Glomerular endothelial cell (primary cell): ENCODE measurements around the gene HNRNPL. TPM values are rescaled to one million over a fixed set of nuclear protein-coding genes. Genes with fewer than 3 reads are reported as not detected.

ENCODE experiments used
- total RNA-seq: library from RNA; depleted of rRNA; stranded (reverse); fragments of >200 nt; gene quantifications from 2 replicates; pipeline ENCODE4 v1.2.3, GENCODE V29; 2015

Gene HNRNPL
- total RNA-seq, 1 donor from 2014 or later: 237 TPM

Other genes starting within 250 kb of the HNRNPL start
- gene MAP4K1, start 232.0 kb downstream of the HNRNPL start, total RNA-seq: 0.39 TPM in 1 of 2 replicates, not detected in the other
- gene EIF3K, start 230.8 kb downstream of the HNRNPL start, total RNA-seq: 392 and 501 TPM in 2 replicates
- 697 and 882 TPM in 2 replicates for gene ACTN4, start 202.3 kb downstream of the HNRNPL start, total RNA-seq
- gene CAPN12, start 105.5 kb downstream of the HNRNPL start, total RNA-seq: 0.34 and 0.93 TPM in 2 replicates
- not detected in 2 replicates for gene LGALS7, start 76.5 kb downstream of the HNRNPL start, total RNA-seq
- not detected in 2 replicates for gene LGALS7B, start 60.8 kb downstream of the HNRNPL start, total RNA-seq
- 0.47 TPM in 1 of 2 replicates, not detected in the other for gene LGALS4, start 37.0 kb downstream of the HNRNPL start, total RNA-seq
- gene ECH1, start 18.2 kb downstream of the HNRNPL start, total RNA-seq: 48.6 and 52.1 TPM in 2 replicates
- 3.3 and 5.8 TPM in 2 replicates for gene RINL, start 28.3 kb upstream of the HNRNPL start, total RNA-seq
- 96.2 and 101 TPM in 2 replicates for gene SIRT2, start 49.6 kb upstream of the HNRNPL start, total RNA-seq
- gene NFKBIB, start 50.0 kb upstream of the HNRNPL start, total RNA-seq: 19.5 and 36.9 TPM in 2 replicates
- gene CCER2, start 62.2 kb upstream of the HNRNPL start, total RNA-seq: not detected in 2 replicates
- gene SARS2, start 80.8 kb upstream of the HNRNPL start, total RNA-seq: 21.8 and 26.6 TPM in 2 replicates
- 36.3 and 43.4 TPM in 2 replicates for gene MRPS12, start 81.0 kb upstream of the HNRNPL start, total RNA-seq
- 12.2 and 23.1 TPM in 2 replicates for gene FBXO17, start 125.8 kb upstream of the HNRNPL start, total RNA-seq
- 6.0 and 15.0 TPM in 2 replicates for gene FBXO27, start 182.6 kb upstream of the HNRNPL start, total RNA-seq
- not detected in 2 replicates for gene ACP7, start 234.4 kb upstream of the HNRNPL start, total RNA-seq